Renal pelvis (tissue), 4 donors: ENCODE results near the gene ADARB1. TPM values are rescaled to one million over a fixed set of nuclear protein-coding genes. Genes with fewer than 3 reads are reported as not detected.

Experiments used
- DNase-seq: peaks from one replicate; pipeline ENCODE4 v3.0.0-alpha.2; 2013
- polyA plus RNA-seq, 3 donors: library from polyadenylated mRNA; unstranded; fragments of 120-200 nt; gene quantifications; one replicate each; pipeline ENCODE4 v1.2.1, GENCODE V29; 2013; ENCODE audit not compliant: insufficient read length in 3 of 3

The ADARB1 gene
- polyA plus RNA-seq, 3 donors: 15.3 to 20.9 (median 18.9) TPM

DNA sequence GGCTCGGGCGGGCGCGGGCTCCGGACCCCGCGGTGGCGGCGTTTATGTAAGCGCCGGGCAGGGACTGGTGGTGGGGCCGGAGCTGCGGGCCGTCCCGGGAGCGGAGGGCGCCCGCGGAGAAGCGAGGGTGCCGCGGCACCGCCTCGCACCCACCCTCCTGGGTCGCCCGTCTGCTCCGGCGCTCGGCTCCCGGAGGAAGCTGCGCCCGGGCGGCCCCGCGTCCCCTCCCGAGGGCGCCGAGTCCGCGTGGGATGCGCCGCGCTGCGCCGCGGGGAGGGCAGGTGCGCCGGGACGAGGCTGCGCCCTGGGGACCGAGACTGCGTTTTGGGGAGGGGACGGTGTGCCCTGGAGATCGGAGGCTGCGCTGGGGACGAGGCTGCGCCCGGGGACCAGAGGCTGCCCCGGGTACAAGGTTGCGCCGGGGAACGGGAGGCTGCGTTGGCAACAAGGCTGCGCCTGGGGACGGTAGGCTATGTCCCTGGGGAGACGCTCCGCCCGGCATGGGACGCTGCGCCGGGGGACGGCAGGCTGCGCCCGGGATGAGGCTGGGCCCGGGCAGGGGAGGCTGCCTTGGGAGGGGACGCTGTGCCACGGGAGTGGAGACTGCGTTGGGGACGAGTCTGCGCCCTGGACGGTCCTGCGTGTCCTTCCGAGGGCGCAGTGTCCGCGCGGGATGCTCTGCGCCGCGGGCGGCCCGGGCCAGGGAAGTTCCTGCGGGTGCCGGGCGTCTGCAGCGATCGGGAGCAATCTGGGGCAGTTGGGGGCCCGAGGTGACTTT is 627 bp downstream of the ADARB1 start:
- DNase-seq: no peak

GRCh38 chr21:45075596-45076244 is 1.3 kb downstream of the ADARB1 start:
- no peak for DNase-seq

GRCh38 chr21:45076245-45076711 is 1.9 kb downstream of the ADARB1 start:
- DNase-seq: no peak

DNA sequence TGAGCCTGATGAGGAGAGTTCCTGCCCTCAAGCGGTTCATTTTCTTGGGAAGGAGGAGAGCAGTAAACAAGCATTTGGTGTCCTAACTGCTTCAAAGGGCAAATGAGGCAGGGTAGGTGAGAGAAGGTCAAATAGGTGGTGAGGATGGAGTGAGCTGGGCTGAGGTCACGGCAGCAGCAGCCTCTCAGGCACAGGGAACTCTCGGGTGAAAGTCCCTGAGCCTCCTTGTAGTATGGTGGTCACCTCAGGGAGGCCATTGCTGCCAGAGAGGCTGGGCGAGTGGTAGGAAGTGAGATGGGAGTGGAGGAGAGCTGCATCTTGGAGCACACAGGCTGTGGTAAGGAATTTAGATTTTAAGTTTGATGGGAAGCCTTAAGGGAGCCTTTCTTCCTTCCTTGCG is 4.0 kb downstream of the ADARB1 start:
- no peak for DNase-seq

DNA sequence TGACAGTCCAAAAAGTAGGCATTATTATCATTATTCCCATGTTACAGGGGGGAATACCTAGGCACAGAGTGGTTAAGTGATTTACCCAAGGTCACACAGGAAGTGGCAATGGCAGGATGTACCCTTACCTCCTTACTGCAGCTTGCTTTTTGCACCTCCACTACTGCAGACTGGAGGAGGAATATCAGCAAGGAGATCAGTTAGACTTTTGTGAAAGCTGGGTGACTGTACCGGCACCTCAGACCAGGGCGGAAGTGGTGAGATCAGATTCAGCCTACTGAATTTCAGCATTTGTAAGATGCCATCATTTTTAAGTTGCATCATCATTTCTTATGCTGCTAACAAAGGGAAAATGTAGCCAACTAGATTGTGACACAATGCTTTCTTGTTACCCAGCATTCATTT is 4.5 kb downstream of the ADARB1 start:
- no peak for DNase-seq

DNA sequence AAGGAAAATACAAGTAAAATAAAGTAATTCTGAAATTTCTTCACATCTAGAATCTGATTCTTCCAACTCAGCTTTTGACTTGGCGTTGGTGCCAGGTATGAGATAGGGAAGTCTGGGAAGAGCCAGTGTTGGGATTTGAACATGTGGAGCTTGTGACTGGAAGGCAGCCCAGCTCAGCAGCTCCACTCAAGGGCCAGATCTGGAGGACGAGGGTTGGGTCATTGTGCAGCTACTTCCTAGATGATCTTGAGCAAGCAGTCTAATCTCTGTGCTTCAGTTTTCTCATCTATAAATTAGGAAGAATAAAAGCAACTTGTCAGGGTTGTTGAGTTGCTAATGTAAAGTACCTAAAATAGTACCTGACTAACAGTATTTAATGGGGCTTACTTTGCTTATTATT is 5.0 kb downstream of the ADARB1 start:
- DNase-seq: no peak

DNA sequence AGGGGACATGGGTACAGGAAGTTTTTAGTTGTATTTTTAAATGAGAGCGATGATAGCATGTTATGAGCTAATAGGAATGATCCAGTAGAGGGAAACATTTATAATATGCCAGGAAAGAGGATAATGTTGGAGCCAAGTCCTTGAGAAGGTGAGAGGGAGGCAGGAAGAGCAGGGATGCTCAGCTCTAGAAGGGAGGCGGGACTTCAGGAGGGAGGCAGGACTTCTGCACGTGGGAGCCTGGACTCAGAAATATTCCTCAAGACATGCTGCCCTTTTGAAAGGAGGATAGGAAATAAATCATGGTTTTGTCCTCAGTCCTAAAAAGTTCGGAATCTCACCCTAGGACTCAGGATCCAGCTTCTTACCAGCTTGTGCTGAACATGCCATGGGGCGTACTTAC is 5.9 kb downstream of the ADARB1 start:
- DNase-seq: no peak

- no peak for DNase-seq
These were observed 6.4 kb downstream of the ADARB1 start for GRCh38 chr21:45080639-45081414.

DNA sequence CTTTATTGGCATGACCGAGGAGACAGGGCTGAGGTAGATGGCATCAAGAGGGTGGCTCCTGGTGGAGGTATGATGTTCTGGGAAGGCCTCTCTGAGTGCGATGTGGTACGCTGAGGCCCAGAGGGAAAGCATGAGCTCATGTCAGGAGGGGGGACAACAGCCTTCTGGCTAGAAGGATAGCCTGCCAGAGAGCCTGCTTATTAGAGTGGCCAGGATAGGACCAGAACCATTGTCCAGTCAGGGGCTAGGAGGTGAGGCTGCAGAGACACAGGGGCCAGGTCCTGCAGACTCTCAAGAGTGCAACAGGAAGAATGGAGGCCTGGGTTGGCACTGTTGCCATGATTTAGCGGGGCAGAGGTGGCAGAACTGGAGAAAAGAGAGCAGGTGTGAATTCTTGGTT is 7.3 kb downstream of the ADARB1 start:
- DNase-seq: no peak

GRCh38 chr21:45082736-45083135 is 8.4 kb downstream of the ADARB1 start:
- no peak for DNase-seq

DNA sequence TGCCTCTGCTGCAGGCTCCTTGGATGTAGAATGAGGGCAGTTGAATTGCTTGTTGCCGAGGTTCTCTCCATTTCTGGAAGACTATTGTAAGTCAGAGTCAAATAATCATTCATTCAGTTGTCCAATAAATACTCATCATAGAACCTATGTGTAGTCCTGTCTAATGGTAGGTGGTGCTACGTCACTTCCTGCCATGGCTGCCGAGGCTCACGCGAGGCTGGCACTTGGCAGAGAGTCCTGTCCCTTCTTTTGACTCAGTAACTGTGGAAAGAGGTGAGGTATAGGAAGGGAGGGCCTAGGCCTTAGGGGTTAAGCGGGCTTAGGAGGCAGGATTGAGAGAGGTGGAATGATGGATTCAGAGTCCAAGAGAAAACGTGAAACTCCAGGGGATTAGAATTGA is 9.7 kb downstream of the ADARB1 start:
- DNase-seq: no peak

- DNase-seq: no peak
These were observed 10.6 kb downstream of the ADARB1 start for GRCh38 chr21:45084881-45085536.

DNA sequence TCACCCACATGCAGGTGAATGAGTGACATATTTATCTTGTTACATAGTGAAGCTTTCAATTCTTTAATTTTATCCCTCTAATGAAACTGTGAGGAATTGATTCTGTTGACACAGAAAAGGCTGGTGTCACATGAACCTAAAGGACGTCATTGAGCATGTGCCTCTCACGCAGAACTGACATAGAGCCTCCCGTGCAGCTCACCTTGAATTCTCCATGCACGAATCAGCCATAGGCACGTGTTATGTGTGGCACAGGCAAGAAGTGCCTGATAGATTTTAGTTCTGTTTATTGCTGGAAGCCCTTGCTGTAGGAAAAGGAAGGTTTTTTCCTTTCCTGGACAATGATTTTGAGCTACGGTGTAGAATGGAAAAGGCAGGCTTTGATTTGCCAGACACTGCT is 11.3 kb downstream of the ADARB1 start:
- DNase-seq: no peak

GRCh38 chr21:45086337-45086958 is 12.1 kb downstream of the ADARB1 start:
- no peak for DNase-seq

- DNase-seq: no peak
These were observed 12.8 kb downstream of the ADARB1 start for GRCh38 chr21:45087022-45087823.

GRCh38 chr21:45088116-45088515 is 13.7 kb downstream of the ADARB1 start:
- DNase-seq: no peak

DNA sequence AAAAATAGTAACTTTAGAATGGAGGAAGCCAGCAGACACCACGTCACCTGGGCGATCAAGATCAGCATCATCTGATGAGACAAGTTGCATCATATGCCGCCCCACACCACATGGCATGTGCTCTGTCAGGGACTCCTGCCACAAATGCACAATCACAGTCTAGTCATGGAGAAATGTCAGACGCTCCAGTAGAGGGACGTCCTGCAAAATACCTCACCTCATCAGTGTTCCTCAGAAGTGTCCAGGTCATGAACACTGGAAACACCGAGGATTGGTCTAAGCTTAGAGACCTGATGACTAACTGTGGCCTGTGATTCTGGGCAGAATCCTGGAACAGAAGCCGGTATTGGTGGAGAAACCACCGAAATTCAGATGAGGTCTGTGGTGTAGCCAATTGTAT is 14.3 kb downstream of the ADARB1 start:
- no peak for DNase-seq

DNA sequence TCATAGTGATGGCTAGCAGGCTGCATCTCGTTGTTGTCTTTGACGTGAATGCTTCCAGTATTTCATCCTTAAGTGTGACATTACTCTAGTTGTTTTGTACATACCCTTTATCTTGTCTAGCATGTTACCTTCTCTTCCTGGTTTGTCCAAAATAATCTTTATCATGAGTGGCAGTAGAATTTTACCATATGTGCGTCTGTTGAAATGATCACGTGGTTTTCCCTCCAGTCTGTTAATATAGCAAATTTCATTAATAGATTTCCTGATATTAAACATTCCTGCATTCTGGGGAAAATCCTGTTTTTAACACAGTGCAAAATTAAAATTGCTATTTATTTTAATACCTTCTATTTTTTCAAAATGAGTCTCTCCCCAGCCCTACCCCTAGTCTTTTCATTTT is 15.6 kb downstream of the ADARB1 start:
- DNase-seq: no peak

DNA sequence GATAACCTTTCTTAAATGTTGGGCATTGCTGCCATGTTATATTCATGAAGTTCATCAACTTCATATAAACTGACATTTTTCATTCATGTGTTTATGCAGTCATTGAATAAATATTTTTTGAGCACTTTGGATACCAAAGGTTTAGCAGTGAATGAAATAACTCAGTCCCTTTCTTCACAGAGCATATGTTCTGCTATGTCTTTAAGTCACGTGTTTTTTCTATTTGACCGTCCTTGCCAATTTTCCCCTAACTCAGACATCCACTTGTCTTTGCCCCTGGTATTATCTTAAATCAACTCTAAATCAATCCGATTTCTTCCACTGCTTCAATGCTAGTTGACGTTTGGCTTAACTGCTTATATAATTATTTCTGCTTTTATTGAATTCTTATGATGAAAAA is 16.6 kb downstream of the ADARB1 start:
- DNase-seq: no peak

DNA sequence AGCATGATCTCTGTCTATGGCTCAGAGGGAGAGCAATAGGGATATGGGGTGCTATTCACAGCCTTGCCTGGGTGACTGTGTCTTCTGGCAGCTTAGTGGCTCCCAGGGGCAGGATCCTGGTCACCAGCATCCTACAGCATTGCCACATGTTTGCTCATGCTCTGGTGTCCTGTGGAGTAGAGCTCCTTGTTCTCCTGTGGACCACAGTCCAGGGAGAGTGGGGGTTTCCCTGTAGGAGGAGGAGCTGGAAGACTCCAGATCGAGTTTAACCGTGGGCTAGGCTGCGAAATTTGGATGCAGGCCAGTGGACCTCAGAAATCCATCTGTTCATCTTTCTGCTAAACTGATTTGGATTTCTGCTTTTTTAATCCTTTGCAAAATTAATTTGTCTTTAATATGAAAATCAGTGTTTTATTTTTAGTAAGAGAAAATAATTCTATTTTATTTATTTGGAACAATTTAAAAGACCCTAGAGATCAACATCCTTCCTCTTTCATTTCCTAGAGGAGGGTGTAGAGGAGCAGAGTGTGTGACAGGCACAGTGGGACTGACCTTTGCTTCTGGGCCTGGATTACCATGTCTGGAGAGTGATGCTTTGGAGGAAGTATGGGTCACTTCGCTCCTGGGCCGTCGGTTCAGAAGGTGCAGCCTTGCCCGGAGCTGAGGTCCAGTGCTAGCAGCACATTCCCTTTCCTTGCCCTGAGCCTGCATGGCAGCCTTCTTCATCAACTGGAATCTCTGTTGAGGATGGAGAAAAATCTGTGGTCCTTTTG is 17.4 kb downstream of the ADARB1 start:
- no peak for DNase-seq
